ENCODE data around the gene GRB10. TPM values are rescaled to one million over a fixed set of nuclear protein-coding genes. Genes with fewer than 3 reads are reported as not detected.

Gene GRB10
- total RNA-seq, 4 donors from 2014 or later: 40.4 to 88.6 (median 61.1) TPM

GRCh38 chr7:50658696-50659095, 124.0 kb downstream of the GRB10 start:
- in situ Hi-C loops (cut with MboI; ENCODE audit: low sequenced_read_pairs in 4 of 4) (loop anchor here in 1 of 4 donors (10.0 kb wide), 1 partner anchor 154 kb away; no protein-coding TSS in a partner anchor), intact Hi-C loops (cut with DNase I; ENCODE audit: low total_unique reads) (no loop called here)
- Histone ChIP-seq H3K4me3 (no peak overlapping the region), H3K36me3 (no peaks in the 10 kb centered on the region), H3K27me3 (no peaks in the 10 kb centered on the region), H3K27ac (peak overlapping the region; percentile 93 to 97 (median 94)), H3K9me3 (no peaks in the 10 kb centered on the region), H3K4me1 (peaks cover 84 to 96% of the 10 kb centered on the region in 2 donors)
- DNase-seq (peak; percentile 60 to 88), ATAC-seq (no peak)
- TF ChIP-seq POLR2A (IDR thresholded peaks at IDR 0.05) (peak; percentile 62 to 83), CTCF (IDR thresholded peaks at IDR 0.05 in 4 of 5, conservative IDR thresholded peaks at IDR 0.05 in 1 of 5) (no peak)

DNA sequence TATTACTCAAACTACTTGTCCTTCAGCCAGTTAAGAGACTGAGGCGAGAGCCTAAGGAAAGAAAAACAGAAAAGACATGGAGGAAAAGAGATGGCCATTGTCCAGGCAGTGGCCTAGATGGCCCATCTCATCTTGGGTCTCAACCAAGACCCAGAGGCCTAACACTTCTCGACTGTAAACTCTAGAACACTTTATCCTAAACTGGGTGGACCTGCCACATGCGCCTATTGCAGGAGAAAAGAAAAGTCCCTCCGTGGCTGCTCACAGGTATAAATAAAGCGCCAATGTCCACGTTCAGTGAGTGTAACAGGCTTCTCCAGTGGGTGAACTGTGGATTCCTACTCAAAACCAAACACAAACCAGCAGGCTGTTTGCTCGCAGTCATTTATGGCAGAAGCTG, 124.8 kb downstream of the GRB10 start:
- intact Hi-C loops (cut with DNase I; ENCODE audit: low total_unique reads): loop anchor here (1.0 to 2.0 kb wide), 3 partner anchors 21 to 155 kb away; no protein-coding TSS in a partner anchor
- in situ Hi-C loops (cut with MboI; ENCODE audit: low sequenced_read_pairs in 4 of 4): loop anchor here in 1 of 4 donors (10.0 kb wide), 1 partner anchor 153 kb away; no protein-coding TSS in a partner anchor
- no peak for ATAC-seq

DNA sequence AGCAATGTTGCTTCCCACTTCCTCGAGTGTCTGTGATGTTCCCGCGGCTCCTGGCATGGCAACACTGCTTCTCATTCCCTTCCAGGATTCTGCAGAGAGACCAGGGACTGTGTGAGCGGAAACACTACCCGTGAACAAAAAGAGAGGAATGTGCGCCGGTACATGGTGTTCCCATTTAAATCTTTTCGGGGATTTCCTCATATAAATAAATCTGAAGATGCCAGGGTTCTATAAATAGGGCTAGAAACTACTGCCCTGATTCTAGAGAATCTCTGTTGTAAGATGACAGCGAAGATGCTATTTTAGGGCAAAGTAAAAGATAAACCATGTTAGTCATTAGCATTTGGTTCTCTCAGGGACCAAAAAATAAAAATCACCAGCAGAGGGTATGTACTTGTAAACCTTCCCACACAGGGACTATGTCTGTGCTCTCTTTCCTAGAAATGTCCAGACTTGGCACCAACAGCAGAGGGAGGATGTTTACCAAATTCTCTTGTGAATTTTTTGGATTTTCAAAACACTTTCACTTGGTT, 125.3 kb downstream of the GRB10 start:
- H3K9me3 ChIP-seq: no peaks in the 10 kb centered on the region
- peak overlapping the region in 2 of 4 donors; percentile 8 to 11 for H3K4me3 ChIP-seq
- ATAC-seq (peak; percentile 53 to 62), DNase-seq (peak; percentile 90 to 95)
- H3K27me3 ChIP-seq: no peaks in the 10 kb centered on the region
- TF ChIP-seq CTCF (IDR thresholded peaks at IDR 0.05 in 4 of 5, conservative IDR thresholded peaks at IDR 0.05 in 1 of 5): peak in 1 of 5 experiments; percentile 31
- TF ChIP-seq POLR2A (IDR thresholded peaks at IDR 0.05): peak; percentile 12 to 51
- no peaks in the 10 kb centered on the region for H3K36me3 ChIP-seq
- in situ Hi-C loops (cut with MboI; ENCODE audit: low sequenced_read_pairs in 4 of 4) (loop anchor here in 1 of 4 donors (10.0 kb wide), 1 partner anchor 153 kb away; no protein-coding TSS in a partner anchor), intact Hi-C loops (cut with DNase I; ENCODE audit: low total_unique reads) (loop anchor here (1.0 to 2.0 kb wide), 3 partner anchors 22 to 155 kb away; no protein-coding TSS in a partner anchor)
- peaks cover 85 to 94% of the 10 kb centered on the region in 2 donors for H3K4me1 ChIP-seq
- H3K27ac ChIP-seq: peak overlapping the region; percentile 93 to 97 (median 94)

More for the DNA sequence above, 124.8 kb downstream of the GRB10 start:
- Histone ChIP-seq H3K27me3 (no peaks in the 10 kb centered on the region), H3K4me3 (no peak overlapping the region), H3K27ac (peak overlapping the region; percentile 93 to 97 (median 94)), H3K36me3 (no peaks in the 10 kb centered on the region), H3K4me1 (peaks cover 85 to 94% of the 10 kb centered on the region in 2 donors), H3K9me3 (no peaks in the 10 kb centered on the region)
- no peak for DNase-seq
- TF ChIP-seq CTCF (IDR thresholded peaks at IDR 0.05 in 4 of 5, conservative IDR thresholded peaks at IDR 0.05 in 1 of 5) (no peak), POLR2A (IDR thresholded peaks at IDR 0.05) (no peak)

DNA sequence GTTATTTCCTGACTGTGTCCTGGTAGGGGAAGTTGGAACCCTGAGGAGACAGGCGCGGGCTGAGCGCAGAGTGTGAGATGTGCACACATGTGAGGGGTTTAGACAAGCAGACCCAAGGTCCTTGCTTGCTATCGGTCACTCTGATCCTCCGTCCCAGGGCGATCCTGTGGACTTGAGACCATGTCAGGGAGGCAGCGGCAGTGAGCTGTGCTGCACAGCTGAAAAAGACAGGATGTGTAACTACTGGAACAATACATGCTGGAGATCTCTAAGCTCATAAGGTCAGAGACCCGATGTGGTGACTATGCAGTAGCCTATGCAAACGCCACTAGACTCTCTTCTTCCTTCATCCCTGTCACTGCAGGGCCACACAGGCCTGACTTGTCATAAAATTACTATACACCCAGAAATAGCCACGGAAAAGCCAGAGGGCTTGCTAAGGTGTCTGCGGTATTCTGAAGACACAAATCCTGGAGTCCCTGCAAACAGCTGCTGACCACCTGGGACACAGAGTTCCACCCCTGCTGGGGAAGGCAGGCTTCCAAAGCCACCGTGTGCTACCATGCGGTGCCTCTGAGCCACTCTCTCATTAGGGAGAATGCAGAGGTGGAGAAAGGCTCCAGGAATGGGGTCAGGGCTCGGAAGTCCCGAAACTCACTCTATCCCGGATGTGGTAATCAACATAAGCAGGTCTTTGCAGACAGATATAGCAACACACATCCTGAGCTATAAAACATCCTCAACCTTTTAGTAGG, 126.4 kb downstream of the GRB10 start:
- intact Hi-C loops (cut with DNase I; ENCODE audit: low total_unique reads) (loop anchor here (1.0 to 2.0 kb wide), 4 partner anchors 11 to 154 kb away; no protein-coding TSS in a partner anchor), in situ Hi-C loops (cut with MboI; ENCODE audit: low sequenced_read_pairs in 4 of 4) (loop anchor here in 1 of 4 donors (10.0 kb wide), 1 partner anchor 152 kb away; no protein-coding TSS in a partner anchor)
- Histone ChIP-seq H3K36me3 (no peaks in the 10 kb centered on the region), H3K4me1 (peaks cover 83 to 92% of the 10 kb centered on the region in 2 donors), H3K9me3 (no peaks in the 10 kb centered on the region), H3K27me3 (no peaks in the 10 kb centered on the region), H3K27ac (peak overlapping the region; percentile 93 to 97 (median 94)), H3K4me3 (peak overlapping the region in 1 of 4 donors; percentile 11)
- TF ChIP-seq POLR2A (IDR thresholded peaks at IDR 0.05) (peak; percentile 64 to 88), CTCF (IDR thresholded peaks at IDR 0.05 in 4 of 5, conservative IDR thresholded peaks at IDR 0.05 in 1 of 5) (peak in 1 of 5 experiments; percentile 52)
- DNase-seq (peak; percentile 92 to 97), ATAC-seq (peak; percentile 54 to 58)
